ENCODE results near the gene STK38. TPM values are rescaled to one million over a fixed set of nuclear protein-coding genes. Genes with fewer than 3 reads are reported as not detected.

Gene STK38
- total and polyA plus RNA-seq, 8 donors, result 39.6 to 47.4 (median 42.2) TPM

GRCh38 chr6:36492092-36492491 is 55.2 kb downstream of the STK38 start:
- TF ChIP-seq, protein P1, sequence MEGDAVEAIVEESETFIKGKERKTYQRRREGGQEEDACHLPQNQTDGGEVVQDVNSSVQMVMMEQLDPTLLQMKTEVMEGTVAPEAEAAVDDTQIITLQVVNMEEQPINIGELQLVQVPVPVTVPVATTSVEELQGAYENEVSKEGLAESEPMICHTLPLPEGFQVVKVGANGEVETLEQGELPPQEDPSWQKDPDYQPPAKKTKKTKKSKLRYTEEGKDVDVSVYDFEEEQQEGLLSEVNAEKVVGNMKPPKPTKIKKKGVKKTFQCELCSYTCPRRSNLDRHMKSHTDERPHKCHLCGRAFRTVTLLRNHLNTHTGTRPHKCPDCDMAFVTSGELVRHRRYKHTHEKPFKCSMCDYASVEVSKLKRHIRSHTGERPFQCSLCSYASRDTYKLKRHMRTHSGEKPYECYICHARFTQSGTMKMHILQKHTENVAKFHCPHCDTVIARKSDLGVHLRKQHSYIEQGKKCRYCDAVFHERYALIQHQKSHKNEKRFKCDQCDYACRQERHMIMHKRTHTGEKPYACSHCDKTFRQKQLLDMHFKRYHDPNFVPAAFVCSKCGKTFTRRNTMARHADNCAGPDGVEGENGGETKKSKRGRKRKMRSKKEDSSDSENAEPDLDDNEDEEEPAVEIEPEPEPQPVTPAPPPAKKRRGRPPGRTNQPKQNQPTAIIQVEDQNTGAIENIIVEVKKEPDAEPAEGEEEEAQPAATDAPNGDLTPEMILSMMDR (IDR thresholded peaks at IDR 0.05), result no peak
- intact Hi-C loops (cut with DNase I), result no loop called here
- ATAC-seq, result no peak
- H3K27me3 ChIP-seq, result no peaks in the 10 kb centered on the region
- peaks cover 0 to 68% of the 10 kb centered on the region in 2 donors for H3K36me3 ChIP-seq
- peaks cover 0 to 29% of the 10 kb centered on the region in 2 donors for H3K4me1 ChIP-seq
- H3K4me3 ChIP-seq, result no peak overlapping the region
- DNase-seq, result no peak
- H3K9me3 ChIP-seq, result no peaks in the 10 kb centered on the region
- H3K27ac ChIP-seq, result no peak overlapping the region

DNA sequence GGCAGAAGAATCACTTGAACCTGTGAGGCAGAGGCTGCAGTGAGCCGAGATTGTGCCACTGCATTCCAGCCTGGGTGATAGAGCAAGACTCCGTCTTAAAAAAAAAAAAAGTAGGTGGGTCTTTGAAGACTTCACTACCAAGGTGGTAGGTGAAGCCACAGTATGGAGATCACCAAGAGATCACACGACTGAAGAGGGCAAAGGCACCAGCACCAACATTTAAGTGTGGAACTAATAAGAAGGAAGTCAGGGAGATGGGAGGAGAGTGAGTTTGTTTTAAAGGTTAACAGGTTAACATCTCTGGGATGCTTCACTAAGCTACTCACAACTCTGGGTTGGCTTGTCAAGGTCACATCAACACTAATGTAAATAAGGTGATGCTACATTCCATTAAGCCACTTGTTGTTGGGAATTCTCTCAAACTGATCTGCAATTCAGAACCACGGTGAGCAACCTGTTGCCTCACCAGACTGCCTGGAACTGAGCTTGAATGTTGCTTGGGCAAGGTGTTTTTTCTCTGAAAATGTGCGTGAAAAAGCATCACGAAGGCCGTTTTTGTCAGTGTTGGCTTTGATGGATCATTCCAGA is 55.8 kb downstream of the STK38 start:
- no peak for ATAC-seq
- intact Hi-C loops (cut with DNase I), result no loop called here
- peaks cover 0 to 68% of the 10 kb centered on the region in 2 donors for H3K36me3 ChIP-seq

GRCh38 chr6:36489426-36489825 is 57.9 kb downstream of the STK38 start:
- DNase-seq, result no peak
- intact Hi-C loops (cut with DNase I), result no loop called here
- no peaks in the 10 kb centered on the region for H3K27me3 ChIP-seq
- H3K36me3 ChIP-seq, result peaks cover 0 to 67% of the 10 kb centered on the region in 2 donors
- H3K4me1 ChIP-seq, result peaks cover 0 to 31% of the 10 kb centered on the region in 2 donors
- TF ChIP-seq, protein P1 (IDR thresholded peaks at IDR 0.05), result no peak
- ATAC-seq, result no peak
- no peak overlapping the region for H3K4me3 ChIP-seq
- H3K27ac ChIP-seq, result no peak overlapping the region
- no peaks in the 10 kb centered on the region for H3K9me3 ChIP-seq

More for the DNA sequence above, 55.8 kb downstream of the STK38 start:
- H3K27ac ChIP-seq, result no peak overlapping the region
- no peak overlapping the region for H3K4me3 ChIP-seq
- H3K4me1 ChIP-seq, result peaks cover 0 to 29% of the 10 kb centered on the region in 2 donors
- H3K9me3 ChIP-seq, result no peaks in the 10 kb centered on the region
- no peak for DNase-seq
- no peaks in the 10 kb centered on the region for H3K27me3 ChIP-seq
- TF ChIP-seq, protein P1 (IDR thresholded peaks at IDR 0.05), result no peak

DNA sequence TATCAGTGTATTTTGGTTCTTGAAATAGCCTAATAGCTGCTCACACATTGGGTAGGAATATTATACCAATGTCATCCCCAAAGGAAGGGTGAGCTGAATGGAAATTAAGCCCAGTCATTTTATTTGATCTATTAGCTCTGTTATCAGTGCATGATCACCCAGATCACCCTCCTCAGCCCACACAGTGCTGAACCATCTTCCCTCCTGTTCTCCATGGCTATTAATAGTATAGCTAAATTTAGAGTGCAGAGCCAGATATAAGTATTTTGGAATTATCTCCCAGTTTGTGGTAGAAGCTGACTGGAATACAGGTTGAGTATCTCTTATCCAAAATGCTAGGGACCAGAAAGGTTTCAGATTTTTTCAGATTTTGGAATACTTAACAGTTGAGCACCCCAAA is 59.1 kb downstream of the STK38 start:
- TF ChIP-seq, protein P1 (IDR thresholded peaks at IDR 0.05), result no peak
- intact Hi-C loops (cut with DNase I), result no loop called here
- no peak for DNase-seq

GRCh38 chr6:36487698-36488097 is 59.6 kb downstream of the STK38 start:
- no peak for DNase-seq
- peak; percentile 28 for ATAC-seq
- intact Hi-C loops (cut with DNase I), result no loop called here
- peaks cover 0 to 76% of the 10 kb centered on the region in 2 donors for H3K36me3 ChIP-seq
- no peak overlapping the region for H3K4me3 ChIP-seq
- H3K27me3 ChIP-seq, result no peaks in the 10 kb centered on the region
- TF ChIP-seq, protein P1 (IDR thresholded peaks at IDR 0.05), result no peak
- H3K4me1 ChIP-seq, result peaks cover 0 to 16% of the 10 kb centered on the region in 2 donors
- no peaks in the 10 kb centered on the region for H3K9me3 ChIP-seq
- H3K27ac ChIP-seq, result no peak overlapping the region

More for the DNA sequence above, 59.1 kb downstream of the STK38 start:
- ATAC-seq, result no peak
- H3K36me3 ChIP-seq, result peaks cover 0 to 75% of the 10 kb centered on the region in 2 donors
- H3K27ac ChIP-seq, result no peak overlapping the region
- no peaks in the 10 kb centered on the region for H3K27me3 ChIP-seq
- H3K4me1 ChIP-seq, result peaks cover 0 to 21% of the 10 kb centered on the region in 2 donors
- no peaks in the 10 kb centered on the region for H3K9me3 ChIP-seq
- no peak overlapping the region for H3K4me3 ChIP-seq
